GM18499 (cell line): ENCODE data around the gene KIF26A.

Experiments
- ATAC-seq: cut with Tn5 transposase; IDR thresholded peaks from one replicate; pipeline ENCODE4 v1.9.1; 2021; ENCODE audit warnings: moderate number of reproducible peaks; ENCODE audit not compliant: insufficient read depth, unreplicated experiment

KIF26A gene

GRCh38 chr14:104187931-104188726 lies 49.7 kb downstream of the KIF26A start:
- no peak for ATAC-seq

- ATAC-seq, result no peak
Measured at GRCh38 chr14:104188727-104189400, 50.5 kb downstream of the KIF26A start.

GRCh38 chr14:104189629-104190335 lies 51.4 kb downstream of the KIF26A start:
- ATAC-seq, result no peak

- no peak for ATAC-seq
Measured at GRCh38 chr14:104190396-104191000, 52.1 kb downstream of the KIF26A start.

- no peak for ATAC-seq
Measured at GRCh38 chr14:104191409-104191997, 53.1 kb downstream of the KIF26A start.

GRCh38 chr14:104192146-104192882 lies 53.9 kb downstream of the KIF26A start:
- ATAC-seq, result no peak

- ATAC-seq, result no peak
Measured at GRCh38 chr14:104192883-104193245, 54.5 kb downstream of the KIF26A start.

GRCh38 chr14:104194016-104194415 lies 55.6 kb downstream of the KIF26A start:
- ATAC-seq, result no peak

- ATAC-seq, result no peak
Measured at GRCh38 chr14:104194716-104195115, 56.3 kb downstream of the KIF26A start.

- no peak for ATAC-seq
Measured at GRCh38 chr14:104195361-104195760, 57.0 kb downstream of the KIF26A start.

- ATAC-seq, result no peak
Measured at GRCh38 chr14:104195878-104196277, 57.5 kb downstream of the KIF26A start.

GRCh38 chr14:104196461-104197140 lies 58.2 kb downstream of the KIF26A start:
- ATAC-seq, result no peak

- ATAC-seq, result no peak
Measured at GRCh38 chr14:104197449-104198247, 59.3 kb downstream of the KIF26A start.

GRCh38 chr14:104199266-104199895 lies 61.0 kb downstream of the KIF26A start:
- ATAC-seq, result no peak

GRCh38 chr14:104200106-104200505 lies 61.7 kb downstream of the KIF26A start:
- ATAC-seq, result no peak

- ATAC-seq, result no peak
Measured at GRCh38 chr14:104200591-104200990, 62.2 kb downstream of the KIF26A start.

GRCh38 chr14:104201063-104201462 lies 62.7 kb downstream of the KIF26A start:
- ATAC-seq, result no peak

GRCh38 chr14:104201496-104201895 lies 63.1 kb downstream of the KIF26A start:
- ATAC-seq, result no peak
